Nephron progenitor cell (in vitro differentiated cells): ENCODE results near the gene KISS1R.

ENCODE experiments used
- DNase-seq: peaks from one replicate; pipeline ENCODE4 v3.0.0; 2021
- H3K27ac Mint-ChIP-seq: 2 replicates; pipeline ENCODE4 v1.8.0; 2021; ENCODE audit warnings: mild to moderate bottlenecking, moderate library complexity, mixed read lengths
- H3K27me3 Mint-ChIP-seq: 2 replicates; pipeline ENCODE4 v1.8.0; 2021; ENCODE audit warnings: mild to moderate bottlenecking, low read depth, mixed read lengths; ENCODE audit not compliant: poor library complexity
- H3K36me3 Mint-ChIP-seq: 2 replicates; pipeline ENCODE4 v1.8.0; 2021; ENCODE audit warnings: low read depth, mixed read lengths
- H3K4me1 Mint-ChIP-seq: 2 replicates; pipeline ENCODE4 v1.8.0; 2021; ENCODE audit warnings: mixed read lengths
- H3K4me3 Mint-ChIP-seq: 2 replicates; pipeline ENCODE4 v1.8.0; 2021; ENCODE audit warnings: mild to moderate bottlenecking, moderate library complexity, mixed read lengths
- H3K9me3 Mint-ChIP-seq: 2 replicates; pipeline ENCODE4 v1.8.0; 2021; ENCODE audit warnings: mild to moderate bottlenecking, moderate library complexity, mixed read lengths
- CTCF ChIP-seq: fragments of 200-600 bp; sonication (generic); IDR thresholded peaks from 2 replicates; pipeline ENCODE4 v1.5.0; 2021; ENCODE audit warnings: antibody characterized with exemption

The KISS1R gene

GRCh38 chr19:952049-952679 lies 35.0 kb downstream of the KISS1R start:
- Mint-ChIP-seq H3K27ac (no peak overlapping the region), H3K4me3 (peak overlapping the region; percentile 18)
- TF ChIP-seq CTCF: no peak

GRCh38 chr19:952680-953444 lies 35.7 kb downstream of the KISS1R start:
- H3K27ac Mint-ChIP-seq: no peak overlapping the region
- TF ChIP-seq CTCF: no peak
- no peaks in the 10 kb centered on the region for H3K9me3 Mint-ChIP-seq
- DNase-seq: no peak
- H3K27me3 Mint-ChIP-seq: no peaks in the 10 kb centered on the region
- H3K4me3 Mint-ChIP-seq: peak overlapping the region; percentile 23
- H3K36me3 Mint-ChIP-seq: no peaks in the 10 kb centered on the region
- peaks cover 50% of the 10 kb centered on the region for H3K4me1 Mint-ChIP-seq

More at GRCh38 chr19:952049-952679, 35.0 kb downstream of the KISS1R start:
- no peak for DNase-seq
- Mint-ChIP-seq H3K4me1 (peaks cover 44% of the 10 kb centered on the region), H3K9me3 (no peaks in the 10 kb centered on the region), H3K27me3 (no peaks in the 10 kb centered on the region), H3K36me3 (peaks cover 4% of the 10 kb centered on the region)

GRCh38 chr19:953445-954271 lies 36.5 kb downstream of the KISS1R start:
- Mint-ChIP-seq H3K36me3 (peaks cover under 1% of the 10 kb centered on the region), H3K4me1 (peaks cover 55% of the 10 kb centered on the region), H3K27ac (peak overlapping the region; percentile 93), H3K4me3 (peak overlapping the region; percentile 52), H3K27me3 (no peaks in the 10 kb centered on the region), H3K9me3 (no peaks in the 10 kb centered on the region)
- DNase-seq: peak; percentile 28
- no peak for TF ChIP-seq CTCF

- H3K27me3 Mint-ChIP-seq: no peaks in the 10 kb centered on the region
- H3K4me1 Mint-ChIP-seq: peaks cover 61% of the 10 kb centered on the region
- no peak for DNase-seq
- no peaks in the 10 kb centered on the region for H3K9me3 Mint-ChIP-seq
- TF ChIP-seq CTCF: no peak
- no peak overlapping the region for H3K4me3 Mint-ChIP-seq
- peaks cover 5% of the 10 kb centered on the region for H3K36me3 Mint-ChIP-seq
- H3K27ac Mint-ChIP-seq: peak overlapping the region; percentile 78
Measured at GRCh38 chr19:954272-954671, 37.1 kb downstream of the KISS1R start.

GRCh38 chr19:954672-955494 lies 37.8 kb downstream of the KISS1R start:
- Mint-ChIP-seq H3K4me1 (peaks cover 67% of the 10 kb centered on the region), H3K36me3 (peaks cover 9% of the 10 kb centered on the region), H3K4me3 (no peak overlapping the region), H3K27ac (peak overlapping the region; percentile 78), H3K9me3 (no peaks in the 10 kb centered on the region), H3K27me3 (no peaks in the 10 kb centered on the region)
- TF ChIP-seq CTCF: no peak
- peak; percentile 70 for DNase-seq
